Upper lobe of left lung (tissue), 4 donors: ENCODE data around the gene SPOCD1.
A peak's percentile ranks its signal among the peaks of the same experiment; 100 is the strongest.

Source experiments
- CTCF ChIP-seq, 6 experiments: fragments of 450-650 bp in 4 of 6; fragments of 200-600 bp in 2 of 6; sonication (generic) in 2 of 6; IDR thresholded peaks; one replicate each; pipeline ENCODE4 v1.5.1; 2016 to 2019; ENCODE audit warnings: antibody characterized with exemption in 6 of 6
- EP300 ChIP-seq, 4 donors: sonication (generic); formaldehyde crosslinking; IDR thresholded peaks; one replicate each; pipeline ENCODE4 v1.5.1; 2017; ENCODE audit warnings: antibody characterized with exemption in 4 of 4, control low read depth in 2 of 4
- POLR2A ChIP-seq, 4 donors: fragments of 450-650 bp; IDR thresholded peaks; one replicate each; pipeline ENCODE4 v1.5.1; 2016 to 2017; ENCODE audit warnings: antibody characterized with exemption in 4 of 4, mild to moderate bottlenecking in 2 of 4

DNA sequence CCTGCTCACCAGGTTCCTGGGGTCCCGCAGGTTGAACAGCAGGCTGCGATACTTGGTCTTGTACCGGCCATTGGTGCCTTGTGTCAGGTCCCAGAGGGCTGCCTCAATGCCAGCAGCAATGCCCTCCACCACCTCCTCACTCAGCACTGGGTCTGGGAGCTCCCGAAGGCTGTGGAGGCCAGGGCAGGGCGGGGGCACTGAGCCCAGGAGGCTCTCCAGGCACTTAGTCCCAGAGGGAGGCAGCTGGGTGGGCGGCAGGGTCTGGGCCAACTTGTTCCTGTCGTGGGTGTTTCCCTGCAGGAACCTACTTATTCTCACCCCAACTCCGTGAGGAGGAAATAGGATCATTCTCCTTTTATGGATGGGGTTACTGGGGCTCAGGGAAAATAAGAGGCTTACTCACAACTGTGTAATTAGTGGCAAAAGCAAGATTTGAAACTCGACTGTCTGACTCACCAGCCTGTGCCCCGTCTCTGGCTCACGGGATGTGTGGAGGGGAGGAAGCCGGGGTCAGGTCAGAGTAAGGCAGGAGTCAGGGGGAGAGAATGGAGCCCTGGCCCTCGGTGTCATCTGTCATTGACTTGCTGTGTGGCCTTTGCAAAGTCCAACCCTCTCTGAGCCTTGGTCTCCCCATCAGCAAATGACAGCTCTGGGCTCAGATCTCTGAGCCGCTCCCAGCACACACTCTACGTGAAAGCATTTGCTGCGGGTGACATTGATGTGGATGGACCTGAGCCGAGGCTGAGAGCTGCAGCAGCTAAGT, 17.2 kb downstream of the SPOCD1 start:
- TF ChIP-seq CTCF (IDR thresholded peaks at IDR 0.05) (no peak), POLR2A (IDR thresholded peaks at IDR 0.05) (no peak), EP300 (IDR thresholded peaks at IDR 0.05) (peak in 1 of 4 donors; percentile 17)
